HepG2 (cell line): ENCODE data around the gene TCERG1L. TPM values are rescaled to one million over a fixed set of nuclear protein-coding genes. Genes with fewer than 3 reads are reported as not detected.

ENCODE experiments used
- ATAC-seq: fragments of 200-7000 bp; cut with Tn5 transposase; 3 replicates; pipeline ENCODE4 v1.9.1; 2020; ENCODE audit warnings: mild to moderate bottlenecking, moderate library complexity
- BruUV-seq: library from RNA; stranded (reverse); fragments of 400-500 nt; replicated peaks from 2 replicates; lab custom pipeline; 2021; lab: Mats Ljungman, UMichigan
- CTCF ChIA-PET: fragments of 300-600 bp; formaldehyde crosslinking; extraction: SDS; loops from one replicate; lab custom pipeline; 2021; ENCODE audit warnings: low total read pairs, inconsistent platforms, low intra/inter-chr PET ratio; lab: Yijun Ruan, JAX
- POLR2A ChIA-PET: fragments of 350-600 bp; sonication (Branson Sonifier 250); formaldehyde crosslinking; loops from one replicate; lab custom pipeline; 2020; ENCODE audit warnings: antibody characterized with exemption, inconsistent platforms; lab: Yijun Ruan, JAX
- DNase-seq: peaks from one replicate; pipeline ENCODE4 v3.0.0-alpha.2; 2015; ENCODE audit warnings: low spot score
- FAIRE-seq: peaks from 3 replicates; lab custom pipeline; 2011; peaks lifted over from hg19 to GRCh38; lab: Jason Lieb, UNC
- H2AFZ ChIP-seq: one replicate; pipeline ENCODE4 v1.6.1; 2011; ENCODE audit warnings: low read length, inconsistent platforms
- H3K27ac ChIP-seq: fragments of 300-600 bp; 3 replicates; pipeline ENCODE4 v1.8.0; 2011; ENCODE audit warnings: mixed run types, mild to moderate bottlenecking, mixed read lengths, low read length, inconsistent platforms; ENCODE audit not compliant: insufficient read depth; ENCODE audit errors: extremely low read length
- H3K27me3 ChIP-seq, 2 experiments: fragments of 200-600 bp in 1 of 2; 2 replicates in 1 of 2; 3 replicates in 1 of 2; pipeline versions ENCODE4 v1.6.0 to v1.8.0; 2011; ENCODE audit warnings: low read length in 2 of 2, mild to moderate bottlenecking in 2 of 2, moderate library complexity in 2 of 2, inconsistent platforms in 1 of 2; ENCODE audit not compliant: insufficient read depth in 2 of 2, control insufficient read depth in 1 of 2
- H3K36me3 ChIP-seq, 2 experiments: fragments of 200-600 bp in 1 of 2; replicated peaks in 1 of 2; 2 replicates in 1 of 2; 3 replicates in 1 of 2; pipeline versions ENCODE4 v1.5.1 to v1.8.0; 2011; ENCODE audit warnings: low read length in 2 of 2, inconsistent platforms in 1 of 2; ENCODE audit not compliant: insufficient read depth in 2 of 2, control insufficient read depth in 1 of 2
- H3K4me1 ChIP-seq: 2 replicates; pipeline ENCODE4 v1.5.1; 2012; ENCODE audit warnings: low read length, inconsistent platforms; ENCODE audit not compliant: insufficient read depth
- H3K4me2 ChIP-seq: 2 replicates; pipeline ENCODE4 v1.6.0; 2011; ENCODE audit warnings: low read depth, low read length, inconsistent platforms
- H3K4me3 ChIP-seq, 3 experiments: fragments of 200-600 bp in 1 of 3; sonication (generic), shearing (Covaris generic) in 1 of 3; replicated peaks in 1 of 3; 2 replicates each; pipeline ENCODE4 v1.5.1; 2011 to 2016; ENCODE audit warnings: low read length in 3 of 3, inconsistent platforms in 2 of 3, low read depth in 2 of 3, mild to moderate bottlenecking in 2 of 3, control low read depth in 1 of 3, mixed read lengths in 1 of 3; ENCODE audit not compliant: insufficient read depth in 1 of 3
- H3K79me2 ChIP-seq: one replicate; pipeline ENCODE4 v1.6.1; 2011; ENCODE audit warnings: low read length, inconsistent platforms; ENCODE audit not compliant: insufficient read depth
- H3K9ac ChIP-seq: 2 replicates; pipeline ENCODE4 v1.6.0; 2011; ENCODE audit warnings: mild to moderate bottlenecking, low read depth, low read length, inconsistent platforms; ENCODE audit not compliant: insufficient read depth
- H3K9me3 ChIP-seq: 2 replicates; pipeline ENCODE4 v1.5.1; 2012; ENCODE audit warnings: mild to moderate bottlenecking, low read length
- H4K20me1 ChIP-seq: 2 replicates; pipeline ENCODE4 v1.6.0; 2011; ENCODE audit warnings: inconsistent platforms, mild to moderate bottlenecking, low read length, moderate library complexity; ENCODE audit not compliant: insufficient read depth
- ELF3 ChIP-seq: IDR thresholded peaks from 2 replicates; pipeline ENCODE4 v1.6.1; 2016; ENCODE audit warnings: missing genetic modification reagents, missing compliant biosample characterization
- ETV6 ChIP-seq: sonication (generic); formaldehyde crosslinking; conservative IDR thresholded peaks from 2 replicates; pipeline ENCODE4 v1.4.0; 2020; ENCODE audit warnings: missing genetic modification reagents
- POGZ ChIP-seq: sonication (generic); formaldehyde crosslinking; IDR thresholded peaks from 2 replicates; pipeline ENCODE4 v1.4.0; 2020; ENCODE audit warnings: mild to moderate bottlenecking, missing genetic modification reagents
- SAP130 ChIP-seq: IDR thresholded peaks from 2 replicates; pipeline ENCODE4 v1.6.1; 2016; ENCODE audit warnings: low read depth
- ZNF549 ChIP-seq: sonication (generic); formaldehyde crosslinking; IDR thresholded peaks from 2 replicates; pipeline ENCODE4 v1.5.0; 2020; ENCODE audit warnings: missing genetic modification reagents
- ZSCAN30 ChIP-seq: sonication (generic); formaldehyde crosslinking; IDR thresholded peaks from 2 replicates; pipeline ENCODE4 v1.5.0; 2020; ENCODE audit warnings: mild to moderate bottlenecking, missing genetic modification reagents
- WGBS: methylation state at CpG from one replicate; pipeline ENCODE4 v1.1.6; 2017; ENCODE audit warnings: low lambda C conversion rate; 5-methylcytosine and 5-hydroxymethylcytosine counted together
- in situ Hi-C: cut with HindIII; loops from 2 replicates; pipeline ENCODE4 v1.10.0; 2017; ENCODE audit warnings: low pct_unique_long_range_greater_than_20kb; ENCODE audit not compliant: extremely low pct_ligation_motif_present
- intact Hi-C: fragments of 100-400 bp; cut with micrococcal nuclease; formaldehyde crosslinking; loops from one replicate; pipeline ENCODE4 v1.10.0; 2022; ENCODE audit not compliant: unreplicated experiment
- polyA plus RNA-seq, 8 experiments: library from polyadenylated mRNA; depleted of rRNA in 3 of 8; stranded (reverse) in 7 of 8; unstranded in 1 of 8; fragments of >200 nt; fragmentation: Illumina TruSeq in 4 of 8; extraction: Trizol in 4 of 8; gene quantifications; 2 replicates each; pipeline versions ENCODE4 v1.2.1 to v1.2.3, GENCODE V29; 2011 to 2016; ENCODE audit warnings: low read depth in 4 of 8, missing spikeins in 1 of 8, mixed read lengths in 1 of 8; ENCODE audit not compliant: insufficient read depth in 1 of 8
- total RNA-seq, 5 experiments: library from RNA; depleted of rRNA; stranded (reverse); fragments of >200 nt; fragmentation: Illumina TruSeq; extraction: Trizol; gene quantifications; 2 replicates each; pipeline ENCODE4 v1.2.3, GENCODE V29; 2016; ENCODE audit warnings: low read depth in 1 of 5
- TF ChIP-seq, protein P1 (sequence below): sonication (generic); formaldehyde crosslinking; IDR thresholded peaks from 2 replicates; pipeline ENCODE4 v1.9.0; 2021; ENCODE audit warnings: missing genetic modification reagents, borderline replicate concordance
- TF ChIP-seq, protein P2 (sequence below): sonication (generic); formaldehyde crosslinking; IDR thresholded peaks from 2 replicates; pipeline ENCODE4 v1.4.0; 2020; ENCODE audit warnings: missing genetic modification reagents, mild to moderate bottlenecking, borderline replicate concordance
- TF ChIP-seq, protein P3 (sequence below): sonication (generic); formaldehyde crosslinking; conservative IDR thresholded peaks from 2 replicates; pipeline ENCODE4 v1.4.0; 2020; ENCODE audit warnings: missing genetic modification reagents
- TF ChIP-seq, protein P4 (sequence below): sonication (generic); formaldehyde crosslinking; IDR thresholded peaks from 2 replicates; pipeline ENCODE4 v1.4.0; 2020; ENCODE audit warnings: mild to moderate bottlenecking, missing genetic modification reagents

TCERG1L gene
- total and polyA plus RNA-seq, 2 of the 13 experiments (the other 11 are each of a cell fraction or from before 2014, with no cell fraction given): not detected

DNA sequence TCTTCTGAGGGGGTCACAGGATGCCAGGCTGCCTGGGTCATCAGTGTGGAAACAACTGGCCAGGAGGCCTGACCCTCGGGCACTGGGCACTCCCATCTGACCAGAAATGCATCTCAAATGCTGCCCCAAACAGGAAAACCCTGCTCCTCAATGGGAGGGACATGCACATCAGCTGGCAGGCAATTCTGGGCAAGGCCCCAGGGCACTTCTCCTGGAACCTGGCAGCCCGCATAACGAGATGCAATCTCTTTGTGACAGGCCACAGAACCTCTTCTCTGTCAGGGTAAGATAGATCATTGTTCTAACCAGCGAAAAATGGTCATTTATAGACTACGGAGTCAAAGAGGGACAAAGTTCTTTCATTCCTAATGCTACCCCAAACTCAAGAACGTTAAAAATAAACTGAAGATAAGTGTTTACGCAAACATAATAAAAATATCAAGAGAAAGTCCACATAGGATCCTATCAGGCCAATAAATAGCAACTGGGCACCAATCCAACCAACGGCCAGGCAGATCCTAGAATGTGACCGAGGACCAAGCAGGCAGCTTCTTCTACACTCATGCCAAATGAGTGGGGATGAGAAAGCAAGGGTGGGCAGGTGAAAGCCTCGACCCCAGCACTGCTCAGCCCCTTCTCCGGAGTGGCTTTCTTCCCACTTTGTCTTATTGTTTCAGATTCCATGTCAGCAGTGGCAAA, 212.3 kb downstream of the TCERG1L start:
- DNase-seq (no peak), FAIRE-seq (no peak), ATAC-seq (no peak)
- CTCF ChIA-PET: no interaction called here
- in situ Hi-C loops: no loop called here
- H3K4me2 ChIP-seq: no peak overlapping the region
- H3K27ac ChIP-seq: no peak overlapping the region
- POLR2A ChIA-PET: no interaction called here
- no peaks in the 10 kb centered on the region for H3K4me1 ChIP-seq
- H3K36me3 ChIP-seq: no peaks in the 10 kb centered on the region
- H3K27me3 ChIP-seq: peaks cover 0 to 6% of the 10 kb centered on the region in 2 experiments; a peak in 1 of 5 replicates
- TF ChIP-seq ZNF549 (CRISPR knock-in tag) (no peak), ELF3 (CRISPR knock-in tag) (no peak), ETV6 (CRISPR knock-in tag) (no peak), ZSCAN30 (CRISPR knock-in tag) (no peak), POGZ (CRISPR knock-in tag) (no peak), SAP130 (CRISPR knock-in tag) (no peak)
- TF ChIP-seq, protein P1, sequence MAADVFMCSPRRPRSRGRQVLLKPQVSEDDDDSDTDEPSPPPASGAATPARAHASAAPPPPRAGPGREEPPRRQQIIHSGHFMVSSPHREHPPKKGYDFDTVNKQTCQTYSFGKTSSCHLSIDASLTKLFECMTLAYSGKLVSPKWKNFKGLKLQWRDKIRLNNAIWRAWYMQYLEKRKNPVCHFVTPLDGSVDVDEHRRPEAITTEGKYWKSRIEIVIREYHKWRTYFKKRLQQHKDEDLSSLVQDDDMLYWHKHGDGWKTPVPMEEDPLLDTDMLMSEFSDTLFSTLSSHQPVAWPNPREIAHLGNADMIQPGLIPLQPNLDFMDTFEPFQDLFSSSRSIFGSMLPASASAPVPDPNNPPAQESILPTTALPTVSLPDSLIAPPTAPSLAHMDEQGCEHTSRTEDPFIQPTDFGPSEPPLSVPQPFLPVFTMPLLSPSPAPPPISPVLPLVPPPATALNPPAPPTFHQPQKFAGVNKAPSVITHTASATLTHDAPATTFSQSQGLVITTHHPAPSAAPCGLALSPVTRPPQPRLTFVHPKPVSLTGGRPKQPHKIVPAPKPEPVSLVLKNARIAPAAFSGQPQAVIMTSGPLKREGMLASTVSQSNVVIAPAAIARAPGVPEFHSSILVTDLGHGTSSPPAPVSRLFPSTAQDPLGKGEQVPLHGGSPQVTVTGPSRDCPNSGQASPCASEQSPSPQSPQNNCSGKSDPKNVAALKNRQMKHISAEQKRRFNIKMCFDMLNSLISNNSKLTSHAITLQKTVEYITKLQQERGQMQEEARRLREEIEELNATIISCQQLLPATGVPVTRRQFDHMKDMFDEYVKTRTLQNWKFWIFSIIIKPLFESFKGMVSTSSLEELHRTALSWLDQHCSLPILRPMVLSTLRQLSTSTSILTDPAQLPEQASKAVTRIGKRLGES: no peak
- TF ChIP-seq, protein P2, sequence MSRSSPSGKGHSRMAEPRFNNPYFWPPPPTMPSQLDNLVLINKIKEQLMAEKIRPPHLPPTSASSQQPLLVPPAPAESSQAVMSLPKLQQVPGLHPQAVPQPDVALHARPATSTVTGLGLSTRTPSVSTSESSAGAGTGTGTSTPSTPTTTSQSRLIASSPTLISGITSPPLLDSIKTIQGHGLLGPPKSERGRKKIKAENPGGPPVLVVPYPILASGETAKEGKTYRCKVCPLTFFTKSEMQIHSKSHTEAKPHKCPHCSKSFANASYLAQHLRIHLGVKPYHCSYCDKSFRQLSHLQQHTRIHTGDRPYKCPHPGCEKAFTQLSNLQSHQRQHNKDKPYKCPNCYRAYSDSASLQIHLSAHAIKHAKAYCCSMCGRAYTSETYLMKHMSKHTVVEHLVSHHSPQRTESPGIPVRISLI (CRISPR knock-in tag): no peak
- TF ChIP-seq, protein P3, sequence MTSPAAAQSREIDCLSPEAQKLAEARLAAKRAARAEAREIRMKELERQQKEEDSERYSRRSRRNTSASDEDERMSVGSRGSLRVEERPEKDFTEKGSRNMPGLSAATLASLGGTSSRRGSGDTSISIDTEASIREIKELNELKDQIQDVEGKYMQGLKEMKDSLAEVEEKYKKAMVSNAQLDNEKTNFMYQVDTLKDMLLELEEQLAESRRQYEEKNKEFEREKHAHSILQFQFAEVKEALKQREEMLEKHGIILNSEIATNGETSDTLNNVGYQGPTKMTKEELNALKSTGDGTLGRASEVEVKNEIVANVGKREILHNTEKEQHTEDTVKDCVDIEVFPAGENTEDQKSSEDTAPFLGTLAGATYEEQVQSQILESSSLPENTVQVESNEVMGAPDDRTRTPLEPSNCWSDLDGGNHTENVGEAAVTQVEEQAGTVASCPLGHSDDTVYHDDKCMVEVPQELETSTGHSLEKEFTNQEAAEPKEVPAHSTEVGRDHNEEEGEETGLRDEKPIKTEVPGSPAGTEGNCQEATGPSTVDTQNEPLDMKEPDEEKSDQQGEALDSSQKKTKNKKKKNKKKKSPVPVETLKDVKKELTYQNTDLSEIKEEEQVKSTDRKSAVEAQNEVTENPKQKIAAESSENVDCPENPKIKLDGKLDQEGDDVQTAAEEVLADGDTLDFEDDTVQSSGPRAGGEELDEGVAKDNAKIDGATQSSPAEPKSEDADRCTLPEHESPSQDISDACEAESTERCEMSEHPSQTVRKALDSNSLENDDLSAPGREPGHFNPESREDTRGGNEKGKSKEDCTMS: no peak
- TF ChIP-seq, protein P4, sequence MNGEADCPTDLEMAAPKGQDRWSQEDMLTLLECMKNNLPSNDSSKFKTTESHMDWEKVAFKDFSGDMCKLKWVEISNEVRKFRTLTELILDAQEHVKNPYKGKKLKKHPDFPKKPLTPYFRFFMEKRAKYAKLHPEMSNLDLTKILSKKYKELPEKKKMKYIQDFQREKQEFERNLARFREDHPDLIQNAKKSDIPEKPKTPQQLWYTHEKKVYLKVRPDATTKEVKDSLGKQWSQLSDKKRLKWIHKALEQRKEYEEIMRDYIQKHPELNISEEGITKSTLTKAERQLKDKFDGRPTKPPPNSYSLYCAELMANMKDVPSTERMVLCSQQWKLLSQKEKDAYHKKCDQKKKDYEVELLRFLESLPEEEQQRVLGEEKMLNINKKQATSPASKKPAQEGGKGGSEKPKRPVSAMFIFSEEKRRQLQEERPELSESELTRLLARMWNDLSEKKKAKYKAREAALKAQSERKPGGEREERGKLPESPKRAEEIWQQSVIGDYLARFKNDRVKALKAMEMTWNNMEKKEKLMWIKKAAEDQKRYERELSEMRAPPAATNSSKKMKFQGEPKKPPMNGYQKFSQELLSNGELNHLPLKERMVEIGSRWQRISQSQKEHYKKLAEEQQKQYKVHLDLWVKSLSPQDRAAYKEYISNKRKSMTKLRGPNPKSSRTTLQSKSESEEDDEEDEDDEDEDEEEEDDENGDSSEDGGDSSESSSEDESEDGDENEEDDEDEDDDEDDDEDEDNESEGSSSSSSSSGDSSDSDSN: no peak
- H3K4me3 ChIP-seq: no peak overlapping the region
- H3K9me3 ChIP-seq: no peaks in the 10 kb centered on the region
- BruUV-seq: no TSS peak
- intact Hi-C loops: no loop called here
- no peak overlapping the region for H3K9ac ChIP-seq
- no peaks in the 10 kb centered on the region for H3K79me2 ChIP-seq
- under 1% methylated on average over 10 of the region's 11 CpGs for WGBS
- no peak overlapping the region for H2AFZ ChIP-seq
- H4K20me1 ChIP-seq: no peaks in the 10 kb centered on the region
